A549 treated with dexamethasone at 1 μM for 4 hours (cell line): ENCODE results near the gene TXN2. TPM values are rescaled to one million over a fixed set of nuclear protein-coding genes. Genes with fewer than 3 reads are reported as not detected.

ENCODE experiments used
- total RNA-seq: library from RNA; stranded (reverse); fragments of 200-300 nt; extraction: Qiagen RNA extraction; gene quantifications from 5 replicates; pipeline ENCODE4 v1.2.3, GENCODE V29; 2022

The TXN2 gene, protein sequence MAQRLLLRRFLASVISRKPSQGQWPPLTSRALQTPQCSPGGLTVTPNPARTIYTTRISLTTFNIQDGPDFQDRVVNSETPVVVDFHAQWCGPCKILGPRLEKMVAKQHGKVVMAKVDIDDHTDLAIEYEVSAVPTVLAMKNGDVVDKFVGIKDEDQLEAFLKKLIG
- total RNA-seq: 60.9 to 66.2 TPM (median 62.3 TPM) in 5 replicates

DNA sequence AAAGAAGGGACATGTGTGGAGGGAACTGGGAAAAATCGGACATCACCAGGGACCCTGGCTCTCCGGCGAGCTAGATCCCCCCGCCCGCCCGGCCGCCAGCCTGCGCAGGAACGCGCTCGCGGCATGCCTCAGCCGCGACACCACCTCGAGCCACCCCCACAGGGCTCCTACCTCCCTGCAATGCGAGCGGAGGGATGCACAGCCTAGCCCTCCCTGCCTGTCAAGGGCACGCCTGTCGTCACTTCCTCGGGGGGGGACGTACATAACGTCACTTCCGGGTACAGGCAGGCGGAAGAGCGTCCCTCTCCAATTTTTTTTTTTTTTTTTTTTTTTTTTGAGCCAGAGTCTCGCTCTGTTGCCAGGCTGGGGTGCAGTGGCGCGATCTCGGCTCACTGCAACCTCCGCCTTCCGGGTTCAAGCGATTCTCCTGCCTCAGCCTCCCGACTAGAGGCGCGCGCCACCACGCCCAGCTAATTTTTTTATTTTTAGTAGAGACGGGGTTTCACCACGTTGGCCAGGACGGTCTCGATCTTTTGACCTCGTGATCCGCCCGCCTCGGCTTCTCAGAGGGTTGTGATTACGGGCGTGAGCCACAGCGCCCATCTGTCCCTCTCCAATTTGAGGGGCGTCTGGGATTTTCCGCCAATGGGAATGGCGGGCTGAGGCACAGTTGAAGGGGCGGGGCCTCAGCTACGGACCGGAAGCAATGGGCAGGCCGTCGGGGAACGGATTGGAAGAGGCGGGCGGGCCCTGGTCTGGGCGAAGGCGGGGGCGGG is at the start of gene TXN2:
TSS of gene TXN2 (minus strand) at position 248 of the 776 bp plus-strand sequence. CDS start 803 bp downstream, outside the sequence.

DNA sequence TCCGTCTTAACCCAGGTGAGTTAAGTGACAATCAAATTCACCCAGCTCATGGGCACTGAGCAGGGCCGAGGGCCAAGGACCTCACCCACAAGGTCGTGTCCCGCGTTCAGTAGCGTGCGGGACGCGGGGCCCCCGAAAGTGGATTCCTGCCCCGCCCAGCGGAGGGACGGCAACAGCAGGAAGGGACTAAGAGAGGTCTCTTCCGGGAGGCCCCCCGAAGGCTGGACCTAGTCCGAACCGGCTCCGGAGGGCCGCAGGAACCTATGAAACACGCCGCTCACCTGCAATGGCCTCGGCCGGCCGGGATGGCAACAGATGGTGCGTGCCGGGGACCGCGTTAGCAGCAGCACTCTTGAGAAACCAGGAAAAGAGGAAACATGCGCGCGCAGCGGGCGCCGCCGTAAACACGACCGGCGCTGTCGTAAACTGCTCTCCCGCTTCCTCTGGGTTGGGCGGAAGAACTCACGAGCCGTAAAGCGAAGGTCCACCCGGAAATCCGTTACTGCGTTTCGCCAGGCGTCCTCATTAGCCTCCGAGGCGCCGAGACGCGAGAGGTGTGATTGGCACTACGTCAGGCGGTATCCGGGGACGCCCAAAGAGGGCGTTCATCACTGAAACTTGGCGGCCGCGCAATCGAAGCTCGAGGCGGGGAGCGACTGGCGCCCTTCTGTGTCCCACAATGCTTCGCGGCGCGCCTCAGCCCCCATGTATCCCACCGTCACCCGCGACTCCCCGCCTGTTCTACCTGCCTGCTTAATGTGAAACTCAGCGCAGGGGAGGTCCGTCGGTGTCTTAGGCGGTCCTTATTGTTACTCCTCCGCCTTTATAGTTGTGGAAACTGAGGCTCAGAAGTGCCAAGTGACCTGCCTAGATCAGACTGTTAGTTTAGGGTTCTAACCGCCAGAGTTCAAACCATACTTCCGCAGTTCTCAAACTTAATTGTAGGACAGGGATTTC is 47.6 kb upstream of the TXN2 start, which contains the start of gene EIF3D:
TSS of gene EIF3D (minus strand) at position 372 of the 957 bp plus-strand sequence. CDS start 3,045 bp downstream, outside the sequence.

DNA sequence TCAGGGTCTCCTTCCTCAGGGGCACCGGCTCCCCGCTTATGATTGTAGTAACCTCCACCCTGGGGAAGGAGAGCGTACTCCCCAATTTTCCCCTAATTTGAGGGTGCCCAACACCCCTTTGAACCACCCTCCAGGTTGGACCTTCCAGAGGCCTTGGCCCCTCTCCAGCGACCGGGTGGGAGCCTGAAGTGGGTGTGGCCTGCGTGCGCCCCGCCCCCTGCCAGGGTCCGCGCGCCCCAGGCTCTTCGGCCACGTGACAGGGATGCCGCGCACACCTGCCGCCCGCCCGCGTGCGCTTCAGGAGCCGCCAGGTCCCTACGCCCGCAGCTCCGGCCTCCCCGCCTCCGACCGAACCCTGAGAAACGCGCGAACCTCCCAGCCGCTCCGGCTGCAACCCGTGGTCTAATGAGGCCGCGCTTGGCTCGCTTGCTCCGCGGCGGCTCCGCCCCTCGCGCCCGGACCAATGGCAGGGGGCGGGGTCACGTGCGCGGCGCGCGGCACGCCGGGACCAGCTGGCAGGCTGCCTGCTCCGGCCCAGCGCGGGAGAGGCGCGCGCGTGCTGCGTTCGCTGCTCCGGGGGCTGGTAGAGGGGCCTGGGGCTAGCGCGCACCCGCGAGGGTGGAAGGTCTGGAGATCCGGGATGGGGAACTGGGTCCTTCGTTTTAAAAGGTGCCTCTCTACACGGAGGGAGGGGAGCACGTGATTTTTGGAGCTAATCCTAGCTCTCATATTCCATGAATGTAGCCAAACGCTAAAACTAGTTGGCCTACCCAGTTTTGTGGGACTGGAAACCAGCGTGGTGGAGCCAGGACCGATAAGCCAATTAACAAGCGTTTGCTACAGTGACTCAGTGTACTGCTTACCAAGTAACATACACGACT is 25.4 kb upstream of the TXN2 start, which contains the start of gene FOXRED2:
TSS of gene FOXRED2 (minus strand) at position 404 of the 881 bp plus-strand sequence. CDS start 618 bp downstream, outside the sequence.

Other genes starting within 250 kb of the TXN2 start
- gene APOL2, start 242.1 kb downstream of the TXN2 start, total RNA-seq: 61.9 to 83.2 TPM (median 65.9 TPM) in 5 replicates
- 14.7 to 19.4 TPM (median 16.3 TPM) in 5 replicates for gene APOL1, start 228.5 kb downstream of the TXN2 start, total RNA-seq
- 131 to 201 TPM (median 188 TPM) in 5 replicates for gene MYH9, start 93.7 kb downstream of the TXN2 start, total RNA-seq
- gene FOXRED2, start 25.4 kb upstream of the TXN2 start, total RNA-seq: 10.1 to 18.4 TPM (median 16.6 TPM) in 5 replicates
- gene EIF3D, start 47.5 kb upstream of the TXN2 start, total RNA-seq: 156 to 181 TPM (median 158 TPM) in 5 replicates
- gene CACNG2, start 222.1 kb upstream of the TXN2 start, total RNA-seq: not detected in 5 replicates